HEK293T (cell line): Measurements from ENCODE around the gene NDUFA13.

Experiments
- CTCF ChIA-PET: fragments of 350-600 bp; formaldehyde crosslinking; extraction: SDS; loops from one replicate; lab custom pipeline; 2021; ENCODE audit warnings: antibody characterized with exemption, inconsistent platforms; lab: Yijun Ruan, JAX
- POLR2A ChIA-PET: fragments of 350-600 bp; formaldehyde crosslinking; extraction: SDS; loops from one replicate; lab custom pipeline; 2020; ENCODE audit warnings: antibody characterized with exemption, inconsistent platforms; lab: Yijun Ruan, JAX
- DNase-seq: peaks from one replicate; pipeline ENCODE4 v3.0.0; 2012; ENCODE audit warnings: mixed read lengths; ENCODE audit errors: extremely low spot score
- ARNT ChIP-seq: fragments of 450-650 bp; IDR thresholded peaks from 2 replicates; pipeline ENCODE4 v1.6.1; 2017; ENCODE audit warnings: mild to moderate bottlenecking
- BHLHE40 ChIP-seq: fragments of 450-650 bp; IDR thresholded peaks from 2 replicates; pipeline ENCODE4 v1.6.1; 2016; ENCODE audit warnings: mild to moderate bottlenecking, moderate library complexity, borderline replicate concordance
- CTBP1 ChIP-seq: fragments of 450-650 bp; IDR thresholded peaks from 2 replicates; pipeline ENCODE4 v1.6.1; 2016; ENCODE audit warnings: borderline replicate concordance
- ELF4 ChIP-seq: fragments of 450-650 bp; IDR thresholded peaks from 2 replicates; pipeline ENCODE4 v1.6.1; 2017; ENCODE audit warnings: antibody characterized with exemption
- FOXA1 ChIP-seq: fragments of 450-650 bp; IDR thresholded peaks from 2 replicates; pipeline ENCODE4 v1.6.1; 2016; ENCODE audit warnings: mild to moderate bottlenecking
- FOXK2 ChIP-seq: fragments of 450-650 bp; IDR thresholded peaks from 2 replicates; pipeline ENCODE4 v1.6.1; 2016; ENCODE audit warnings: mild to moderate bottlenecking
- FOXM1 ChIP-seq: fragments of 450-650 bp; IDR thresholded peaks from 2 replicates; pipeline ENCODE4 v1.6.1; 2017; ENCODE audit warnings: mild to moderate bottlenecking, borderline replicate concordance
- HDGF ChIP-seq: fragments of 450-650 bp; IDR thresholded peaks from 2 replicates; pipeline ENCODE4 v1.6.1; 2017; ENCODE audit warnings: antibody characterized with exemption, borderline replicate concordance
- L3MBTL2 ChIP-seq: fragments of 450-650 bp; conservative IDR thresholded peaks from 2 replicates; pipeline ENCODE4 v1.6.1; 2016; ENCODE audit warnings: mild to moderate bottlenecking
- LEF1 ChIP-seq: fragments of 450-650 bp; IDR thresholded peaks from 2 replicates; pipeline ENCODE4 v1.6.1; 2017; ENCODE audit warnings: mild to moderate bottlenecking, borderline replicate concordance
- NFRKB ChIP-seq: fragments of 450-650 bp; IDR thresholded peaks from 2 replicates; pipeline ENCODE4 v1.6.1; 2016; ENCODE audit warnings: mild to moderate bottlenecking, moderate library complexity
- SP1 ChIP-seq: fragments of 450-650 bp; IDR thresholded peaks from 2 replicates; pipeline ENCODE4 v1.6.1; 2017
- SUZ12 ChIP-seq: fragments of 450-650 bp; IDR thresholded peaks from 2 replicates; pipeline ENCODE4 v1.6.1; 2016; ENCODE audit warnings: mild to moderate bottlenecking
- TARDBP ChIP-seq: fragments of 450-650 bp; IDR thresholded peaks from 2 replicates; pipeline ENCODE4 v1.6.1; 2016
- ZNF384 ChIP-seq: fragments of 450-650 bp; IDR thresholded peaks from 2 replicates; pipeline ENCODE4 v1.6.1; 2016
- TF ChIP-seq, protein P1 (sequence below): fragments of 450-650 bp; IDR thresholded peaks from 2 replicates; pipeline ENCODE4 v1.6.1; 2016

The NDUFA13 gene

DNA sequence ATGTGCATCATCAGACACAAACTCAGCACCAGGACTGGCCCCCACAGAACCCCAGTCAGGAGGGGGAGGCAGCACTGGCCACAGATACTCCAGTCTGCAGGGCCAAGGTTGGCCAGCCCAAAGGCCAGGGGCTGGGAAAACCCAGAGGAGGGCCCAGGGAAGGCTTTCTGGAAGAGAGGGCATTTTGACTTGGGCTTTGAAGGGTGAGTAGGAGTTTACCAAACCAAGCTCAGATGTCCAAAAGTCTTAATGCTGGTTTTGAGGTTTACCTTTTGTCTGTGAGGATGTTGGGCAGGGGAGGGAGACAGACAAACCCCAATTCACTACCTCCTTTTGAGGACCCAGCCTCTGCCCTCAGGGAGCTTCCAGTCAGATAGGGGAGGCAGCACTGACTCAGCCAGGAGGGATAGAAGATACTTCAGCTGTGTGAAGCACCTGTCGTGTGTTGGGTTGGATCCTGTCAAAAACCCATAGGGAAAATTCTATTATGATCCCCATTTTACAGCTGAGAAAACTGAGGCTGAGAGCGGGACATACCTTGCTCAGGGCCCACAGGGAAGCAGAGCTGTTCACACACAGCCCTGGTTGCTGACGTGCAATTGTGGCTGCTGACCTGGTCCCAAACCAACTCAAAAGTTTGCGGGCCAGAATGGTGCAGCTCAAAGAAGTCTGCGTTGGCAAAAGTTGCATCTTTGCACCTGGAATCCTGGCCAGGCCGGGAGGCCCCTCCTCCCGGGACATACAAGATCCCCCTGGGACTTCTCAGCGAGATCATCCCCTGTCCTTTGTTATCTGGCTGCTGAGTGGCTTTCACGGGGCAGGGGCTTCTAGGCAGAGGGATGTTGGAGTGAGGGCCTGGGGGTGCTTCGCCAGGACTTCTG lies 35.2 kb downstream of the NDUFA13 start:
- no peak for DNase-seq
- ChIA-PET CTCF (interaction anchor here (0.9 to 5.1 kb wide), 3 partner anchors 16 to 21 kb away, joined by 3 to 40 read pairs (median 3); no protein-coding TSS in a partner anchor), POLR2A (no interaction called here)
- TF ChIP-seq LEF1: no peak
- TF ChIP-seq L3MBTL2: no peak
- TF ChIP-seq HDGF: no peak
- TF ChIP-seq FOXM1: no peak

DNA sequence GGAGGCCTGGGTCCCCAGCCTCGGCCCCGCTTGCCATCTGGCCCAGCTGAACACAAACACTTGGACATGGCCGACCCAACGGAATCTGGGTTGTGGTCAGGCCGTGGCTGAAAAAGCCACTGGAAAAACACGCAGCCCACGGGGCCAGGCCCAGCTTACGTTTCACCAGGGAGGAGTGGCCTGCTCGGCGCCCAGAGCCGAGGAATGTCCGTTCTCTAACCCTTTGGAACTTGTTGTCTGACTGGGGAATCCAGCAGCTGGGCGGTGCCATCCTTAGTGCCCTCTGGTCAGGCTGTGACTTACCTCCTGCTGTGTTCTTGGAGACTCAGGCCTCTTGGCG lies 35.8 kb downstream of the NDUFA13 start:
- TF ChIP-seq ARNT (no peak), FOXK2 (no peak), ZNF384 (no peak), ELF4 (no peak), FOXM1 (no peak), HDGF (no peak), LEF1 (no peak), L3MBTL2 (no peak), FOXA1 (no peak), CTBP1 (no peak), SP1 (no peak)
- TF ChIP-seq, protein P1, sequence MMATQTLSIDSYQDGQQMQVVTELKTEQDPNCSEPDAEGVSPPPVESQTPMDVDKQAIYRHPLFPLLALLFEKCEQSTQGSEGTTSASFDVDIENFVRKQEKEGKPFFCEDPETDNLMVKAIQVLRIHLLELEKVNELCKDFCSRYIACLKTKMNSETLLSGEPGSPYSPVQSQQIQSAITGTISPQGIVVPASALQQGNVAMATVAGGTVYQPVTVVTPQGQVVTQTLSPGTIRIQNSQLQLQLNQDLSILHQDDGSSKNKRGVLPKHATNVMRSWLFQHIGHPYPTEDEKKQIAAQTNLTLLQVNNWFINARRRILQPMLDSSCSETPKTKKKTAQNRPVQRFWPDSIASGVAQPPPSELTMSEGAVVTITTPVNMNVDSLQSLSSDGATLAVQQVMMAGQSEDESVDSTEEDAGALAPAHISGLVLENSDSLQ: no peak
- CTCF ChIA-PET: interaction anchor here (1.6 to 5.1 kb wide), 2 partner anchors 20 to 21 kb away, joined by 3 to 40 read pairs; no protein-coding TSS in a partner anchor
- DNase-seq: no peak
- POLR2A ChIA-PET: no interaction called here

DNA sequence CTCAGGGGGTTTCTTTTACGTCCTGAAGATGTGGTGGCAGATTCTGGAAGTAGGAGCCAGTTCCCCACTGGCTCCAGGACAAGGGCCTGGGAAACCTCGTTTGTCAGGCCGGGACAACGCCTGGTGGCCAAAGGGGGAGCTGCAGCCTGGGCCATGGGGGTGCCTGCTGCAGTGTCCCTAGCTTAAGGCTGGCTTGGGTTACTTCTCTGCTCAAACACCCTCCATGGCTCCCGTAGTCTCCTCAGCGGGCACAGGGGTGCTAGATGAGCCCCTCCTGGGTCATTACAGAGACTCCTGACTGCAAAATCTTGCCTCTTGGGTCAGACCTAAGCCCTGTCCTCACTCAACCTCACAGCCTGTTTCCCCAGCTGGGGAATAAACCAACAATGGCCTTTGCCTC lies 36.8 kb downstream of the NDUFA13 start:
- ChIA-PET CTCF (interaction anchor here (0.7 to 5.1 kb wide), 4 partner anchors 8 to 91 kb away, joined by 3 to 40 read pairs (median 4); partner anchors contain the start of gene GMIP), POLR2A (no interaction called here)
- DNase-seq: peak; percentile 76
- TF ChIP-seq SP1: no peak
- TF ChIP-seq L3MBTL2: no peak
- TF ChIP-seq HDGF: no peak

- ChIA-PET CTCF (interaction anchor here (0.6 to 5.1 kb wide), 11 partner anchors 9 to 95 kb away, joined by 3 to 40 read pairs (median 4); partner anchors contain the start of gene GMIP), POLR2A (interaction anchor here (0.7 to 1.1 kb wide), 2 partner anchors 21 to 38 kb away, joined by 3 to 6 read pairs; partner anchors contain the start of genes NDUFA13 and TSSK6)
Measured at GRCh38 chr19:19553670-19554069, 37.6 kb downstream of the NDUFA13 start.

DNA sequence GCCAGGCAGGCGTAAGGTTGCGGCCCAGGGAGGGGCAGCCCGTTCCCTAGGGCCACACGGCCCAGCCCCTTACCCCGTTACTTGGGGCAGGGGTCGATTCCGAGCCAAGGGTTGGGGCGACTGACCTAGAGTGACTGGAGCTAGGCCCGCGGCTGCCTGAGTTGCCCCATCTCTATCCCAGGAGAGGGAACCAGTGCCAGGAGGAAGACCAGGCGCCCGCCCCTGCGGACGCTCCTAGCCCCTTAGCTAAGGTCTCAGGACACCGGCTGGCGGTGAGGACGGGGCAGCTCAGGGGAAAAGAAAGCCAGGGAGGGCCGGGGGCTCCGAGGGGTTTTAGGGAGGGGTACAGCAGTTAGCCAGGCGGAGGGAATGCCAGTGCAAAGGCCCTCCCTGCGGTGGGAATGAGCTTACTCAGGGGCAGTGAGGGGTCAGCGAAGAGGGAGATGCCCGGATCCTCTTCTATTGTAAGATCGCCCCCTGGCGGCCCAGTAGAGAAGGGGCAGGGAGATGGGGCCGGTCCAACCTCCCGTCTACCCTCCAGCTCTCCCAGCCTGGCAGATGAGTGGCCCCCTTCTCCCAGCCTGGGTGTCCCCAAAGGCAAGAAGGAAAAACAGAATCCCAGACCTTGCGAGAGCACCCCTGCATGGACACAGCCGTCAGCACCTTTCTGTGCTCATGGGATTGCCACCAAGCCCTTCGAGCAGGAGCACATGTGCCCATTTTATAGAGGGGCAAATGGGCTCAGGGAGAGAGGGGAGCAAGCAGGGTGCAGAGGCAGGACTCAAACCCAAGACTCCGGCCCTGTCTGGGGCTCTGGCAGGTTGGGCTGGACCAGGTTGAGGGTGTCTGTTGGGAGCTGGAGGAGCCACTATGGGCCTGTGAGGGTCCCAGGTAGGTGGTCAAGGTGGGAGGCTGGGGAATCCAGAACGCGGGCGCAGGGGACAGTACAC lies 38.3 kb downstream of the NDUFA13 start:
- TF ChIP-seq NFRKB (no peak), L3MBTL2 (no peak), HDGF (no peak), TARDBP (no peak), FOXK2 (no peak), CTBP1 (no peak), FOXM1 (no peak), BHLHE40 (no peak)
- TF ChIP-seq, protein P1: no peak
- ChIA-PET CTCF (interaction anchor here (0.6 to 5.1 kb wide), 14 partner anchors 9 to 321 kb away, joined by 3 to 40 read pairs (median 4); partner anchors contain the start of gene GMIP), POLR2A (interaction anchor here (0.7 to 1.1 kb wide), 2 partner anchors 22 to 38 kb away, joined by 3 to 6 read pairs; partner anchors contain the start of genes NDUFA13 and TSSK6)
- DNase-seq: peak; percentile 85

More at GRCh38 chr19:19553670-19554069, 37.6 kb downstream of the NDUFA13 start:
- no peak for DNase-seq
- TF ChIP-seq SUZ12 (no peak), L3MBTL2 (no peak), HDGF (no peak), LEF1 (no peak), BHLHE40 (no peak)

DNA sequence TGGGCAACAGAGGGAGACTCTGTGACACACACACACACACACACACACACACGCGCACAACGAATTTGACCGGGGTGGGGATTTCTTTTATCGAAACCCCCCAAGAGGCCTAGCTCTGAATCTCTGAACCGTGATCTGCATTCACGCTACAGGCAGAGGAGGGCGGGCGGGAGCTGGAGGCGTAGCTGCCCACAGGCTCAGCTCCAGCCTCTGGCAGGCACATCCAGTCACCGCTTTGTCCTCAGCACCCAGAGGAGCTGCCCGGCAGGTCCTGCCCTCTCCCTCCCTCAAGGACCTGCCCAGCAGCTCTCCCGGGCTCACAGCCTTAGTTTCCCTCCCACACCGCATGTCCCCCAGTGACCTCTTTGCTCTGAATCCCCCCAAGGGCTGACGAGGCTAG lies 42.0 kb downstream of the NDUFA13 start:
- ChIA-PET CTCF (no interaction called here), POLR2A (no interaction called here)
- TF ChIP-seq NFRKB (no peak), ZNF384 (no peak), SUZ12 (no peak)
- TF ChIP-seq, protein P1: no peak
- no peak for DNase-seq
